SK-N-MC (cell line): ENCODE data around the gene AIM2.
"Not testable (repeated sequence)": the region's sequence is repeated elsewhere in the genome, so short reads cannot be mapped to it uniquely, and the experiment has no call there.

Experiments
- DNase-seq: peaks from one replicate; pipeline ENCODE4 v3.0.0-alpha.2; 2011; ENCODE audit warnings: low read depth, low spot score
- H3K27ac ChIP-seq: fragments of 200-600 bp; sonication (generic); 2 replicates; pipeline ENCODE4 v1.5.1; 2016; ENCODE audit warnings: mixed run types
- H3K36me3 ChIP-seq: fragments of 200-600 bp; sonication (generic); 2 replicates; pipeline ENCODE4 v1.6.1; 2017; ENCODE audit warnings: antibody characterized with exemption, low read length, mixed read lengths; ENCODE audit not compliant: insufficient read depth
- H3K4me3 ChIP-seq: fragments of 200-600 bp; sonication (generic); 2 replicates; pipeline ENCODE4 v1.5.1; 2016
- H3K9ac ChIP-seq: fragments of 200-600 bp; sonication (generic); 2 replicates; pipeline ENCODE4 v1.8.0; 2017; ENCODE audit warnings: mixed run types, mixed read lengths; ENCODE audit not compliant: insufficient read length
- H3K9me3 ChIP-seq: fragments of 200-600 bp; sonication (generic); 2 replicates; pipeline ENCODE4 v1.6.1; 2017; ENCODE audit warnings: low read depth, mild to moderate bottlenecking, antibody characterized with exemption, low read length, moderate library complexity, mixed read lengths
- EZH2 ChIP-seq: fragments of 200-600 bp; sonication (generic); IDR thresholded peaks from one replicate; pipeline ENCODE4 v1.6.1; 2017; ENCODE audit warnings: antibody characterized with exemption
- FOXP2 ChIP-seq: optimal IDR thresholded peaks from 2 replicates; pipeline ENCODE3; 2011; ENCODE audit warnings: mild to moderate bottlenecking, moderate library complexity; ENCODE audit not compliant: insufficient read depth; ENCODE audit errors: extremely low read length, control extremely low read depth
- POLR2AphosphoS5 ChIP-seq: IDR thresholded peaks from 2 replicates; pipeline ENCODE4 v1.6.1; 2012; ENCODE audit warnings: mild to moderate bottlenecking, low read depth, low read length, borderline replicate concordance

AIM2 gene

GRCh38 chr1:159040893-159041724, 35.5 kb downstream of the AIM2 start:
- Histone ChIP-seq H3K27ac (no peak overlapping the region), H3K9me3 (no peaks in the 10 kb centered on the region), H3K9ac (no peak overlapping the region), H3K4me3 (no peak overlapping the region), H3K36me3 (peaks cover 26% of the 10 kb centered on the region)
- TF ChIP-seq FOXP2 (no peak), EZH2 (no peak), POLR2AphosphoS5 (no peak)
- no peak for DNase-seq

- Histone ChIP-seq H3K4me3 (no peak overlapping the region), H3K9me3 (no peaks in the 10 kb centered on the region), H3K36me3 (peaks cover 33% of the 10 kb centered on the region), H3K9ac (no peak overlapping the region), H3K27ac (no peak overlapping the region)
- DNase-seq: no peak
- TF ChIP-seq FOXP2 (no peak), EZH2 (no peak), POLR2AphosphoS5 (no peak)
These were observed 36.4 kb downstream of the AIM2 start for GRCh38 chr1:159040206-159040605.

- no peak overlapping the region for H3K27ac ChIP-seq
- no peak for DNase-seq
- TF ChIP-seq POLR2AphosphoS5 (no peak), EZH2 (no peak), FOXP2 (no peak)
- H3K36me3 ChIP-seq: peaks cover 35% of the 10 kb centered on the region
- no peak overlapping the region for H3K9ac ChIP-seq
- no peak overlapping the region for H3K4me3 ChIP-seq
- H3K9me3 ChIP-seq: no peaks in the 10 kb centered on the region
These were observed 45.6 kb downstream of the AIM2 start for GRCh38 chr1:159030877-159031447.

GRCh38 chr1:159030311-159030710, 46.3 kb downstream of the AIM2 start:
- peaks cover 31% of the 10 kb centered on the region for H3K36me3 ChIP-seq
- no peak overlapping the region for H3K4me3 ChIP-seq
- no peak for DNase-seq
- H3K9me3 ChIP-seq: no peaks in the 10 kb centered on the region
- H3K9ac ChIP-seq: no peak overlapping the region
- no peak for TF ChIP-seq POLR2AphosphoS5
- H3K27ac ChIP-seq: no peak overlapping the region

GRCh38 chr1:159026841-159027240, 49.7 kb downstream of the AIM2 start:
- H3K27ac ChIP-seq, H3K36me3 ChIP-seq, H3K9ac ChIP-seq, H3K4me3 ChIP-seq, H3K9me3 ChIP-seq, DNase-seq: not testable (repeated sequence)

GRCh38 chr1:159025043-159025442, 51.5 kb downstream of the AIM2 start:
- Histone ChIP-seq H3K9ac (no peak overlapping the region), H3K4me3 (no peak overlapping the region), H3K27ac (no peak overlapping the region), H3K9me3 (no peaks in the 10 kb centered on the region), H3K36me3 (peaks cover 11% of the 10 kb centered on the region)
- DNase-seq: no peak
- TF ChIP-seq FOXP2 (no peak), POLR2AphosphoS5 (no peak), EZH2 (no peak)

GRCh38 chr1:159023723-159024122, 52.8 kb downstream of the AIM2 start:
- H3K36me3 ChIP-seq: peaks cover 19% of the 10 kb centered on the region
- no peak overlapping the region for H3K9ac ChIP-seq
- TF ChIP-seq POLR2AphosphoS5: no peak
- TF ChIP-seq EZH2: no peak
- no peak for TF ChIP-seq FOXP2
- H3K9me3 ChIP-seq: no peaks in the 10 kb centered on the region
- DNase-seq: no peak
- H3K27ac ChIP-seq: no peak overlapping the region
- no peak overlapping the region for H3K4me3 ChIP-seq

- Histone ChIP-seq H3K36me3 (peaks cover 52% of the 10 kb centered on the region), H3K4me3 (no peak overlapping the region), H3K27ac (no peak overlapping the region), H3K9ac (no peak overlapping the region), H3K9me3 (no peaks in the 10 kb centered on the region)
- DNase-seq: no peak
- TF ChIP-seq EZH2: no peak
- no peak for TF ChIP-seq FOXP2
- no peak for TF ChIP-seq POLR2AphosphoS5
These were observed 61.1 kb downstream of the AIM2 start for GRCh38 chr1:159015440-159015909.

- no peaks in the 10 kb centered on the region for H3K9me3 ChIP-seq
- peaks cover 46% of the 10 kb centered on the region for H3K36me3 ChIP-seq
- H3K9ac ChIP-seq: no peak overlapping the region
- H3K4me3 ChIP-seq: no peak overlapping the region
- H3K27ac ChIP-seq: no peak overlapping the region
- no peak for DNase-seq
- TF ChIP-seq FOXP2 (no peak), EZH2 (no peak), POLR2AphosphoS5 (no peak)
These were observed 61.7 kb downstream of the AIM2 start for GRCh38 chr1:159014851-159015250.
